ENCODE measurements around the gene PROK1. TPM values are rescaled to one million over a fixed set of nuclear protein-coding genes. Genes with fewer than 3 reads are reported as not detected.

Gene PROK1
- total and polyA plus RNA-seq, 2 of the 13 experiments (the other 11 are each of a cell fraction or from before 2014, with no cell fraction given): 0.07 TPM; not detected in 1

GRCh38 chr1:110408488-110408887 is 42.5 kb upstream of the PROK1 start:
- H3K27me3 ChIP-seq (ENCODE audit: control insufficient read depth in 1 of 2, insufficient read depth in 2 of 2, low read length in 2 of 2): no peaks in the 10 kb centered on the region; a peak in 1 of 5 replicates
- peaks cover 24% of the 10 kb centered on the region for H3K4me1 ChIP-seq (ENCODE audit: insufficient read depth, low read length)
- POLR2A ChIA-PET: interaction anchor here (1.1 to 2.3 kb wide), 3 partner anchors 16 to 70 kb away, joined by 4 to 30 read pairs (median 5); partner anchors contain the start of gene RBM15
- no peaks in the 10 kb centered on the region for H3K9me3 ChIP-seq (ENCODE audit: low read length)
- TF ChIP-seq ZNF33B (CRISPR knock-in tag; IDR thresholded peaks at IDR 0.05) (no peak), HNF1B (CRISPR knock-in tag; IDR thresholded peaks at IDR 0.05) (no peak), MATR3 (CRISPR knock-in tag; IDR thresholded peaks at IDR 0.05) (no peak), GLMP (CRISPR knock-in tag; IDR thresholded peaks at IDR 0.05; ENCODE audit: borderline replicate concordance) (no peak), FOSL2 (CRISPR knock-in tag; IDR thresholded peaks at IDR 0.05) (peak; percentile 21; the same call in 1 of the 2 replicates), ZNF121 (CRISPR knock-in tag; IDR thresholded peaks at IDR 0.05) (peak; percentile 48; the same call in 1 of the 2 replicates), ZNF816 (CRISPR knock-in tag; IDR thresholded peaks at IDR 0.05; ENCODE audit: borderline replicate concordance) (no peak)
- peak overlapping the region; percentile 93 for H3K4me2 ChIP-seq (ENCODE audit: low read depth, low read length)
- intact Hi-C loops (cut with micrococcal nuclease; ENCODE audit: unreplicated experiment): no loop called here
- 70% methylated on average over 8 of the region's 8 CpGs for WGBS (ENCODE audit: low lambda C conversion rate)
- H3K4me3 ChIP-seq (replicated peaks in 1 of 3; ENCODE audit: insufficient read depth in 1 of 3, low read depth in 2 of 3, low read length in 3 of 3): peak overlapping the region; percentile 90 to 98 (median 92); a peak in 5 of 6 replicates
- H3K36me3 ChIP-seq (replicated peaks in 1 of 2; ENCODE audit: control insufficient read depth in 1 of 2, insufficient read depth in 2 of 2, low read length in 2 of 2): peaks cover 4 to 13% of the 10 kb centered on the region in 2 experiments; a peak in 3 of 5 replicates
- no peak overlapping the region for H3K27ac ChIP-seq (ENCODE audit: extremely low read length, insufficient read depth, low read length)
- no peaks in the 10 kb centered on the region for H4K20me1 ChIP-seq (ENCODE audit: insufficient read depth, low read length)
- DNase-seq (ENCODE audit: low spot score): no peak
- peaks cover 21% of the 10 kb centered on the region for H3K79me2 ChIP-seq (ENCODE audit: insufficient read depth, low read length)
- ATAC-seq: no peak
- H2AFZ ChIP-seq (ENCODE audit: low read length): no peak overlapping the region
- in situ Hi-C loops (cut with HindIII; ENCODE audit: extremely low pct_ligation_motif_present, low pct_unique_long_range_greater_than_20kb): no loop called here
- CTCF ChIA-PET (ENCODE audit: low intra/inter-chr PET ratio, low total read pairs): no interaction called here
- FAIRE-seq: no peak
- peak overlapping the region; percentile 93 for H3K9ac ChIP-seq (ENCODE audit: insufficient read depth, low read depth, low read length)
- BruUV-seq (replicated peaks): no TSS peak
